Stomach (tissue), 9 donors: ENCODE data around the gene WDR20. TPM values are rescaled to one million over a fixed set of nuclear protein-coding genes. Genes with fewer than 3 reads are reported as not detected.

Experiments
- DNase-seq, 2 donors: peaks; one replicate each; pipeline versions ENCODE4 v3.0.0 to v3.0.0-alpha.2; 2013 to 2019
- H3K27ac ChIP-seq, 5 donors: fragments of 200-600 bp in 4 of 5; sonication (generic) in 4 of 5; one replicate each; pipeline ENCODE4 v1.5.1; 2013 to 2019; ENCODE audit warnings: mild to moderate bottlenecking in 1 of 5, moderate library complexity in 1 of 5
- H3K27me3 ChIP-seq, 3 donors: fragments of 200-600 bp; sonication (generic); one replicate each; pipeline ENCODE4 v1.5.1; 2017 to 2019; ENCODE audit warnings: mixed run types in 1 of 3
- H3K36me3 ChIP-seq, 4 donors: fragments of 200-600 bp; sonication (generic); 1 replicate in 3 of 4; 2 replicates in 1 of 4; pipeline ENCODE4 v1.5.1; 2016 to 2019
- H3K4me1 ChIP-seq, 4 donors: fragments of 200-600 bp; sonication (generic); one replicate each; pipeline ENCODE4 v1.5.1; 2016 to 2019
- H3K4me3 ChIP-seq, 4 donors: fragments of 200-600 bp; sonication (generic) in 3 of 4; one replicate each; pipeline ENCODE4 v1.5.1; 2016 to 2019; ENCODE audit warnings: mild to moderate bottlenecking in 1 of 4
- H3K9me3 ChIP-seq, 4 donors: fragments of 200-600 bp; sonication (generic); one replicate each; pipeline ENCODE4 v1.5.1; 2016 to 2019
- EP300 ChIP-seq: sonication (generic); formaldehyde crosslinking; IDR thresholded peaks from one replicate; pipeline ENCODE4 v1.6.1; 2017; ENCODE audit warnings: antibody characterized with exemption
- POLR2A ChIP-seq, 4 donors: fragments of 450-650 bp; IDR thresholded peaks; one replicate each; pipeline ENCODE4 v1.6.1; 2016; ENCODE audit warnings: antibody characterized with exemption in 4 of 4, control low read depth in 2 of 4, mild to moderate bottlenecking in 1 of 4, moderate library complexity in 1 of 4
- POLR2AphosphoS5 ChIP-seq, 3 donors: sonication (generic); formaldehyde crosslinking; IDR thresholded peaks; one replicate each; pipeline ENCODE4 v1.6.1; 2016; ENCODE audit warnings: antibody characterized with exemption in 3 of 3
- WGBS, 5 donors: extraction: QIAGEN DNeasy Blood & Tissue Kit in 3 of 5; methylation state at CpG; one replicate each; pipeline versions ENCODE4 v1.1.5 to v1.1.7; 2013 to 2018; 5-methylcytosine and 5-hydroxymethylcytosine counted together
- intact Hi-C: fragments of 100-400 bp; cut with DNase I; formaldehyde crosslinking; loops from one replicate; pipeline ENCODE4 v1.15.1; 2023; ENCODE audit warnings: low total_unique reads
- polyA plus RNA-seq, 3 donors: library from polyadenylated mRNA; stranded (reverse); fragments of 200-250 nt; gene quantifications; one replicate each; pipeline ENCODE4 v1.2.3, GENCODE V29; 2013
- total RNA-seq, 5 donors: library from RNA; depleted of rRNA; stranded (reverse); fragments of >200 nt; gene quantifications; one replicate each; pipeline versions ENCODE4 v1.1.0 to v1.2.3, GENCODE V29; 2014 to 2016
- TF ChIP-seq, protein P1 (sequence below), 7 experiments: fragments of 450-650 bp in 4 of 7; fragments of 200-600 bp in 3 of 7; sonication (generic) in 3 of 7; IDR thresholded peaks; one replicate each; pipeline ENCODE4 v1.5.1; 2016 to 2019; ENCODE audit warnings: antibody characterized with exemption in 7 of 7, control low read depth in 2 of 7, mild to moderate bottlenecking in 1 of 7
- donor health status: healthy with polysubstance abuse.
- donor health status: Bipolar disorder and iron deficiency.
- donor health status: healthy.

Gene WDR20
- total and polyA plus RNA-seq, 8 donors = 8.2 to 44.2 (median 14.5) TPM

DNA sequence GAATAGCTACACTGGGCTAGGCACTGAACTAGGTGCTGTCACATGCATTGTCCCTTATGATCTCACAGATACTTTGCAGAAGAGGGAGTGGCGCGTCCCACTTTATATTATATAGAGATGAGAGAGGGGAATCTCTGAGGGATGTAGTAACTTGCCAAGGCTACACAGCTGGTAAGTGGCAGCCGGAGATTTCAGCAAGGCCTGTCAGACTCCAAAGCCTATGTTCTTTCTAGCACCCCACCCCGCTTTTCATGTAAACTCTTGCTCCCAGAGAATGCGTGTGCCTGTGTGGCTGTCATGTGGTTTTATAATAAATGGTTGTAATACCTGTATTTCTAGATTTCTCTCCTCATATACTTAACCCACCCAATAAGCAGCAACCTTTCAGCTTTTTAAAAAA is 39.1 kb downstream of the WDR20 start:
- H3K36me3 ChIP-seq = no peaks in the 10 kb centered on the region
- no peaks in the 10 kb centered on the region for H3K27me3 ChIP-seq
- no peak overlapping the region for H3K4me3 ChIP-seq
- DNase-seq = no peak
- no peak overlapping the region for H3K27ac ChIP-seq
- intact Hi-C loops = no loop called here
- WGBS, 5 donors = 92 to 95% (median 93%) methylated on average over 5 of the region's 5 CpGs
- no peak for TF ChIP-seq POLR2A (IDR thresholded peaks at IDR 0.05)
- no peak for TF ChIP-seq EP300
- TF ChIP-seq, protein P1, sequence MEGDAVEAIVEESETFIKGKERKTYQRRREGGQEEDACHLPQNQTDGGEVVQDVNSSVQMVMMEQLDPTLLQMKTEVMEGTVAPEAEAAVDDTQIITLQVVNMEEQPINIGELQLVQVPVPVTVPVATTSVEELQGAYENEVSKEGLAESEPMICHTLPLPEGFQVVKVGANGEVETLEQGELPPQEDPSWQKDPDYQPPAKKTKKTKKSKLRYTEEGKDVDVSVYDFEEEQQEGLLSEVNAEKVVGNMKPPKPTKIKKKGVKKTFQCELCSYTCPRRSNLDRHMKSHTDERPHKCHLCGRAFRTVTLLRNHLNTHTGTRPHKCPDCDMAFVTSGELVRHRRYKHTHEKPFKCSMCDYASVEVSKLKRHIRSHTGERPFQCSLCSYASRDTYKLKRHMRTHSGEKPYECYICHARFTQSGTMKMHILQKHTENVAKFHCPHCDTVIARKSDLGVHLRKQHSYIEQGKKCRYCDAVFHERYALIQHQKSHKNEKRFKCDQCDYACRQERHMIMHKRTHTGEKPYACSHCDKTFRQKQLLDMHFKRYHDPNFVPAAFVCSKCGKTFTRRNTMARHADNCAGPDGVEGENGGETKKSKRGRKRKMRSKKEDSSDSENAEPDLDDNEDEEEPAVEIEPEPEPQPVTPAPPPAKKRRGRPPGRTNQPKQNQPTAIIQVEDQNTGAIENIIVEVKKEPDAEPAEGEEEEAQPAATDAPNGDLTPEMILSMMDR (IDR thresholded peaks at IDR 0.05) = no peak
- no peak for TF ChIP-seq POLR2AphosphoS5 (IDR thresholded peaks at IDR 0.05)
- H3K9me3 ChIP-seq = no peaks in the 10 kb centered on the region
- H3K4me1 ChIP-seq = peaks cover 5 to 40% (median 23%) of the 10 kb centered on the region in 4 donors

DNA sequence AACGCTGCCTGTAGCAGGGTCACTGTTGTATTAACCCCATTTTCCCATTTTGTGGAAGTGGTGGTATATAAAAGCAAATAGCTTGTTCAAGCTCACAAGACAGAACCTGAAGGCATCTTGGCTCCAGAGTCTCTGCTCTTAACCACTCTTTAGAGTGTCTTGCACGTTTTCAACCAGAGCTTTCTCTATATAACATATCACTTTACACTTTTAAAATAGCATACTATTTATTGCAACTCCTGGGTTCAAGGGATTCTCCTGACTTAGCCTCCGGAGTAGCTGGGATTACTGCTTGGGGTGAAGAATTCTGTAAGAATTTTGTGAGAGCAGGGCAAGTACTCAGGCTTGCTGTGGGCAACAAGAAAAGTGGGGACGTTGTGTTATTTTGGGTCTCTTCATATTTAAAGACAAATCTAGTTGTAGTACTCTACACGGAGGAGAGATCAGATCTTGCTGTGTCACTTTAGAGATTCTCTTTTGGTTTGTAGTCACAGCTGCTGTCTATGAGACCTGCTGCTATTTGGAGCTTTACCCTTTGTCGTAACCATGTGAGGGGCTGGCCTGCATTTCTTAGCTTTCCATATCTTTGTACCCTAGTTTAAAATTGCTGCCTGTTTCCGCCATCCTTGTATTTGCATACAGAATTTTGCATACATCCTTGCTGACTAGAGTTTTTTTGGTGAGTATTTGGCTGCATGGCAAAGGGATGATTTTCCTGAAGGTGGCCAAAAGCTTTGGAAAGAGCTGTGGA is 40.7 kb downstream of the WDR20 start:
- Histone ChIP-seq H3K9me3 (no peaks in the 10 kb centered on the region), H3K27ac (no peak overlapping the region), H3K4me1 (peaks cover 8 to 56% (median 29%) of the 10 kb centered on the region in 4 donors), H3K4me3 (no peak overlapping the region), H3K36me3 (no peaks in the 10 kb centered on the region), H3K27me3 (no peaks in the 10 kb centered on the region)
- no peak for DNase-seq
- intact Hi-C loops = no loop called here
- TF ChIP-seq EP300 (no peak), POLR2A (IDR thresholded peaks at IDR 0.05) (no peak), POLR2AphosphoS5 (IDR thresholded peaks at IDR 0.05) (no peak)
- TF ChIP-seq, protein P1 (IDR thresholded peaks at IDR 0.05) = no peak
- 65 to 81% (median 70%) methylated on average over 7 of the region's 7 CpGs for WGBS, 5 donors

DNA sequence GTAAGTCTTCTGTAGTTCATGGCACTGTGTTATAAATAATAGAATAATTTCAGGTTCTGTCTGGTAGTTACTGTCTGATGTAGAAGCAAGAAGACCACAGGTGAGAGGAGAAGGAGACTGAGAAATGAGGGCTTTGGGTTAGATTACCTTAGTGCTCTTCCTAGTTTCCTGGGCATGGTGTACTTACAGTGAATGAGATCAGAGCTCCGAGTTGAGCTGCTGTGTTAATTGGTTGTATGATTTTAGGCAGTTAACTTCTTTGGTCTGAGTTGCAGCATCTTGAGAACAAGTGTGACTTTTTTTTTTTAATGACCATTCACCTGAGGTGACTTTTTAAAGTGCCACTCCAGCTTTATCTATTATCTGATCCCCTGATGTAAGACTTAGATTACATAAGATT is 41.5 kb downstream of the WDR20 start:
- TF ChIP-seq, protein P1 (IDR thresholded peaks at IDR 0.05) = no peak
- TF ChIP-seq EP300 = no peak
- no peak for TF ChIP-seq POLR2A (IDR thresholded peaks at IDR 0.05)
- TF ChIP-seq POLR2AphosphoS5 (IDR thresholded peaks at IDR 0.05) = no peak
- Histone ChIP-seq H3K36me3 (no peaks in the 10 kb centered on the region), H3K9me3 (no peaks in the 10 kb centered on the region), H3K4me1 (peaks cover 16 to 64% (median 36%) of the 10 kb centered on the region in 4 donors), H3K27me3 (no peaks in the 10 kb centered on the region), H3K27ac (no peak overlapping the region), H3K4me3 (no peak overlapping the region)
- WGBS, 5 donors = 62 to 81% (median 79%) methylated on average over 1 of the region's 1 CpG
- intact Hi-C loops = no loop called here
- no peak for DNase-seq

DNA sequence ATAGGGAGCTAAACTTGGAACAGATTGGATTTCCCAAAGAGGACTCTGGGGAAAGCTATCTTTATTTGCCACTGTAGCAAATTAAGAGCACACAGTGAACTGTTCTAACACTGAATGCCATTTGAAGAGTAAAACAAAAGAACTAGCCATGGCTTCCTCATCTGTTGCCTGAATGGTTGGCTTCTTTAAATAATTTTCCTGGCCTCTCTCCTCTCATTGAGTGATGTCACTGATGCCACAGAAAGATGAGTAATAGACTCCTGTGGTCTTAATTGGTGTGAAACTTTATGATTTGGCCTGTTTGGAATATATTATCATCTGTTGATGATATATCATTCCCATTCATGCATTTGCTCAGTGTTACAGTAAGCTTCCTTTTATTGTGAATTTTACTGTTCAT is 42.5 kb downstream of the WDR20 start:
- Histone ChIP-seq H3K4me3 (no peak overlapping the region), H3K36me3 (no peaks in the 10 kb centered on the region)

More for the DNA sequence above, 42.5 kb downstream of the WDR20 start:
- no peaks in the 10 kb centered on the region for H3K9me3 ChIP-seq
- H3K27ac ChIP-seq = no peak overlapping the region
- intact Hi-C loops = no loop called here
- no peak for DNase-seq
- H3K4me1 ChIP-seq = peaks cover 25 to 74% (median 46%) of the 10 kb centered on the region in 4 donors
- TF ChIP-seq, protein P1 (IDR thresholded peaks at IDR 0.05) = no peak
- TF ChIP-seq POLR2A (IDR thresholded peaks at IDR 0.05) (no peak), POLR2AphosphoS5 (IDR thresholded peaks at IDR 0.05) (no peak), EP300 (no peak)
- H3K27me3 ChIP-seq = no peaks in the 10 kb centered on the region
